Measurements from ENCODE around the gene CCNE1.

CCNE1 gene

DNA sequence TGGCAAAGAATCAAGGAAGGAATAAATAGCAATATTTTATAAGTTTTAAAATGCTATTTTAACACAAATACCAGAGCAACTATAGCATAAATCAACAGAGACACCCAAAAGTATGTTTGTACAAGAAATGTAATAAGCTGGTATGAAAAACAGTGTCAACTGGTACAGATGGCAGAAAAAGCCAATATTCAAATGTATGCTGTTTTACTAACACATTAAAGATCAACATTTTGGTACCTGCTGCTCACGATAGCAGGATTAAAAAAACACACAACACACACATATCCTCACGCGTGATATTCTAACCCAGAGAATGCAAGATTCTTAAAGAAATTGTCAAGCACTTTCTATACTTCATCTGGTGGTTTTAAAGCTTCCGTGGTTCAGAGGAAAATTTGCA lies 48.6 kb upstream of the CCNE1 start:
- ChIA-PET POLR2A (no interaction called here), CTCF (interaction anchor here (0.9 to 10.9 kb wide), 4 partner anchors 9 to 110 kb away, joined by 3 to 138 read pairs (median 4); no protein-coding TSS in a partner anchor)
- no peaks in the 10 kb centered on the region for H3K4me1 ChIP-seq (ENCODE audit: control insufficient read depth, insufficient read depth, low read length)
- H3K9me3 ChIP-seq (ENCODE audit: control insufficient read depth, insufficient read depth, low read depth, low read length), result no peaks in the 10 kb centered on the region
- TF ChIP-seq ZSCAN30 (tag by site-specific recombination; IDR thresholded peaks at IDR 0.05) (no peak), ZNF138 (tag by site-specific recombination; IDR thresholded peaks at IDR 0.05; ENCODE audit: borderline replicate concordance) (no peak), ZBTB49 (tag by site-specific recombination; IDR thresholded peaks at IDR 0.05; ENCODE audit: low read depth) (no peak)
- H3K27ac ChIP-seq (ENCODE audit: extremely low read depth, low read depth, low read length), result no peak overlapping the region
- H3K4me3 ChIP-seq (ENCODE audit: low read depth, low read length), result no peak overlapping the region
- H3K36me3 ChIP-seq (ENCODE audit: control insufficient read depth in 2 of 2, insufficient read depth in 1 of 2, low read length in 2 of 2), result no peaks in the 10 kb centered on the region

DNA sequence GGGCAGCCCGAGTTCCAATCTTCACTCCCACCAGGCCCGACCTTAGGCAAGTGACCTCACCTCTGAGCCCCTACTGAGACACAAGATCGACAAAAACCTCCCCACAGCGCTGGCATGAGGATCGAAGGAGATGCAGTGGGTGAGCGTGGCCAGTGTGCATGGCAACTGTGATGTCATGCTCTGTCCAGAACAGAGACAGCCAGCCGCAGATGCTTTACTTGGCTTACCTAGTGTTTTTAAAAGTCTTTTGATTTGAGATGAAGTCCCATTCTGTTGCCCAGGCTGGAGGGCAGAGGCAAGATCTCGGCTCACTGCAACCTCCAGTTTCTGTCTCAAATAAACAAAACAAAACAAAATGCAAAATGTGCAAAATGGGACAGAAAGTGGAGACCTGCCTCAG lies 47.4 kb upstream of the CCNE1 start:
- TF ChIP-seq ZNF138 (tag by site-specific recombination; IDR thresholded peaks at IDR 0.05; ENCODE audit: borderline replicate concordance), result no peak
- no peak for TF ChIP-seq ZNF791 (tag by site-specific recombination; IDR thresholded peaks at IDR 0.05)
- CTCF ChIA-PET, result interaction anchor here (0.7 to 1.8 kb wide), 3 partner anchors 22 to 886 kb away, joined by 3 to 10 read pairs (median 6); no protein-coding TSS in a partner anchor
- H3K4me3 ChIP-seq (ENCODE audit: low read depth, low read length), result no peak overlapping the region
- H3K4me1 ChIP-seq (ENCODE audit: control insufficient read depth, insufficient read depth, low read length), result no peaks in the 10 kb centered on the region
- H3K27ac ChIP-seq (ENCODE audit: extremely low read depth, low read depth, low read length), result no peak overlapping the region
- H3K9me3 ChIP-seq (ENCODE audit: control insufficient read depth, insufficient read depth, low read depth, low read length), result no peaks in the 10 kb centered on the region
- no peaks in the 10 kb centered on the region for H3K36me3 ChIP-seq (ENCODE audit: control insufficient read depth in 2 of 2, insufficient read depth in 1 of 2, low read length in 2 of 2)
- POLR2A ChIA-PET, result no interaction called here

GRCh38 chr19:29766100-29766499 lies 45.7 kb upstream of the CCNE1 start:
- CTCF ChIA-PET, result interaction anchor here (0.7 kb wide), 1 partner anchor 217 kb away, joined by 3 read pairs; no protein-coding TSS in a partner anchor
- POLR2A ChIA-PET, result no interaction called here
- no peaks in the 10 kb centered on the region for H3K4me1 ChIP-seq (ENCODE audit: control insufficient read depth, insufficient read depth, low read length)
- no peak overlapping the region for H3K27ac ChIP-seq (ENCODE audit: extremely low read depth, low read depth, low read length)
- no peak overlapping the region for H3K4me3 ChIP-seq (ENCODE audit: low read depth, low read length)
- H3K36me3 ChIP-seq (ENCODE audit: control insufficient read depth in 2 of 2, insufficient read depth in 1 of 2, low read length in 2 of 2), result no peaks in the 10 kb centered on the region
- TF ChIP-seq ZNF776 (tag by site-specific recombination; IDR thresholded peaks at IDR 0.05; ENCODE audit: borderline replicate concordance) (peak; percentile 13; the same call in 1 of the 2 replicates), ZNF10 (tag by site-specific recombination; IDR thresholded peaks at IDR 0.05) (peak; percentile 82), PRDM1 (tag by site-specific recombination; IDR thresholded peaks at IDR 0.05) (0 out of 2 replicates have a peak, but pooled peaks have one; percentile 30), ZNF423 (tag by site-specific recombination; IDR thresholded peaks at IDR 0.05) (no peak)
- H3K9me3 ChIP-seq (ENCODE audit: control insufficient read depth, insufficient read depth, low read depth, low read length), result no peaks in the 10 kb centered on the region

DNA sequence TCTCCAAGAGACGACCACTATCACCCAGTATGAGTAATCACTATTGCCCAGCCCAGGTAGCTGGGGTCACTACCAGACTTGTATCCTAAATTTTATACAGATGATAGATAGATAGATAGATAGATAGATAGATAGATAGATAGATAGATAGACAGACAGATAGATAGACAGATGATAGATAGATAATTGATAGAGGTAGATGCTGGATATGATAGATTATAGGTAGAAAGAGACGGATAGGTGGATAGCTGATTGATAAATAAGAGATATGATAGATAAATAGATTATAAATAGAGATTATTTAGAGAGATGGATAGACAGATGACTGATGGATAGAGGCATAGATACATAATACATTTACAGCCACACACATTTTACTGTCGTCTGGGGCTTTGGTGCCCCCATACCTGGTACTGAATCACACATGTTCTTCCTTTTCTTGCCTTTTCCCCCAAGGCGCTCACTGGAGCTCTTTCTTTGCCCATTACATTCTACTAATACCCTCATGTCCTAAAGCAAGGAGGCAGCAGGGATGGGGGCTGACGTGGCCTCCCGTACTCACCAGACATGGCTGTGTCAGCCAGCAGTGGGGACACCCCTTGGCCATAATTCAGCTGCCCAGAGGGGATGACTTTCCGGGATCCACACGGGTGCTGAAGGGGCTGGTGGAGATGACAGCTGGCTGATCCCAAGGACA lies 44.6 kb upstream of the CCNE1 start:
- Histone ChIP-seq H3K4me1 (ENCODE audit: control insufficient read depth, insufficient read depth, low read length) (peaks cover 3% of the 10 kb centered on the region; the same call in 1 of the 2 replicates), H3K36me3 (ENCODE audit: control insufficient read depth in 2 of 2, insufficient read depth in 1 of 2, low read length in 2 of 2) (no peaks in the 10 kb centered on the region), H3K9me3 (ENCODE audit: control insufficient read depth, insufficient read depth, low read depth, low read length) (no peaks in the 10 kb centered on the region), H3K27ac (ENCODE audit: extremely low read depth, low read depth, low read length) (no peak overlapping the region), H3K4me3 (ENCODE audit: low read depth, low read length) (no peak overlapping the region)
- CTCF ChIA-PET, result interaction anchor here (0.7 to 2.2 kb wide), 4 partner anchors 39 to 91 kb away, joined by 3 to 15 read pairs (median 4); no protein-coding TSS in a partner anchor
- POLR2A ChIA-PET, result no interaction called here
- TF ChIP-seq ZNF366 (tag by site-specific recombination; conservative IDR thresholded peaks at IDR 0.05) (peak; percentile 56), ZNF239 (tag by site-specific recombination; IDR thresholded peaks at IDR 0.05) (no peak)

- H3K4me1 ChIP-seq (ENCODE audit: control insufficient read depth, insufficient read depth, low read length), result peaks cover 3% of the 10 kb centered on the region; the same call in 1 of the 2 replicates
- no peak overlapping the region for H3K4me3 ChIP-seq (ENCODE audit: low read depth, low read length)
- no peaks in the 10 kb centered on the region for H3K36me3 ChIP-seq (ENCODE audit: control insufficient read depth in 2 of 2, insufficient read depth in 1 of 2, low read length in 2 of 2)
- POLR2A ChIA-PET, result no interaction called here
- no peak overlapping the region for H3K27ac ChIP-seq (ENCODE audit: extremely low read depth, low read depth, low read length)
- CTCF ChIA-PET, result interaction anchor here (0.6 to 8.9 kb wide), 9 partner anchors 10 to 298 kb away, joined by 3 to 138 read pairs (median 4); no protein-coding TSS in a partner anchor
- H3K9me3 ChIP-seq (ENCODE audit: control insufficient read depth, insufficient read depth, low read depth, low read length), result no peaks in the 10 kb centered on the region
- TF ChIP-seq ZNF274 (IDR thresholded peaks at IDR 0.05; ENCODE audit: low read length) (no peak), ZNF274 (tag by site-specific recombination; IDR thresholded peaks at IDR 0.05; ENCODE audit: borderline replicate concordance) (no peak), ZNF626 (tag by site-specific recombination; IDR thresholded peaks at IDR 0.05) (no peak), ZNF121 (tag by site-specific recombination; IDR thresholded peaks at IDR 0.05) (no peak), BCL6B (tag by site-specific recombination; IDR thresholded peaks at IDR 0.05) (no peak), SALL2 (tag by site-specific recombination; IDR thresholded peaks at IDR 0.05; ENCODE audit: borderline replicate concordance) (no peak), EGR2 (tag by site-specific recombination; IDR thresholded peaks at IDR 0.05; ENCODE audit: low read depth) (no peak), ZNF610 (tag by site-specific recombination; IDR thresholded peaks at IDR 0.05; ENCODE audit: borderline replicate concordance) (no peak), ZNF654 (tag by site-specific recombination; IDR thresholded peaks at IDR 0.05; ENCODE audit: low read depth) (no peak)
These were observed 43.6 kb upstream of the CCNE1 start for GRCh38 chr19:29768166-29768565.

All from HEK293 (cell line).